HPDE6-E6E7 (cell line): ENCODE data around the gene PALD1.

ENCODE experiments used
- DNase-seq: peaks from one replicate; pipeline ENCODE4 v3.0.0; 2011; ENCODE audit warnings: missing footprints; ENCODE audit errors: extremely low spot score

PALD1 gene

DNA sequence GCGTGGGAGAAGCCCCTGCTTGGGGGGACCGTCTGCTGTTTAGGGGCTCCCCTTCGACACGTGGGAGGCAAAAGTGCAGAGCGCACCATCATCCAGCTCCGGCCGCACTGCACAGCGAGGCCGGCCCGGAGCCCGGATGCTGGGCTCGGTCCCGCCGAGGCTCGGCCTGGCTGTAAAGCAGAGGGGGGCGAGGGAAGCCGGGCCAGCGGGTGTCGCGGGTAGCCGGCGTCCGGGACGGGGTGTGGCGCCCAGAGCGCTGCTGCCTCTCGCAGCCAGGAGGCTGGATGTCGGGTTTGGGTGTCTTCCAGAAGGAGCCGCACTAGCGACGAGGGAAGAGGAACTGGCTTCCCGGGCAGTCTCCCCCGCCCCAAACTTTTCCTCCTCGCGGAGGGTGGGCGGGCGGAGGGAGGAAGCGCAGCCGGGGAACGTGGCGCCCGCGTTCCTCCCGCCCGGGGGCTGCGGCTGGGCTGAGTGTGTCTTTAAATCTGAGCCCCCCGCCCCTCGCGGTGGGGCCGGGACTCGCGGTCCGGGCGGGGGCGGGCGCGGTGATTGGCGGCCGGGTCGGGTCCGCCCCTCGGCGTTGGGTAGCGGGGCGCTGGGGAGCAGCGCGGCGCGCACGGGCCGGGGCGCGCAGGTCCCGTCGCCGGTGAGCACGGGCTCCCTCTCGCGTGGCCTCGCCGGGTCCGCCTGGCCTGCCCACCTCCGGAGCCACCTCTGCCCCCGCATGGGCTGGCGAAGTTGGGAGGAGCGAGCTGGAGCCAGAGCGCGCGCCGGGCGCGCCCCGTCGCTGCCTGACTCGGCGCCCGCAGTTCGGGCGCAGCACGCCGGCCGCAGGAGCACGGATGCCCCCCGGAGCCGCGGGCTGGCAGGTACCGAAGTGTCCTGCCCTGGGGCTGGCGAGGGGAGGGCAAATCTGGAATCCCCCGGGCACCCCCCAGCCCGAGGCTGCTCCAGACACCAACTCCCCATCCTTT, at the start of gene PALD1:
Gene PALD1, plus strand, starts transcription at position 577 of the 974 bp plus-strand sequence. CDS start 47,185 bp downstream, outside the sequence.
- no peak for DNase-seq

DNA sequence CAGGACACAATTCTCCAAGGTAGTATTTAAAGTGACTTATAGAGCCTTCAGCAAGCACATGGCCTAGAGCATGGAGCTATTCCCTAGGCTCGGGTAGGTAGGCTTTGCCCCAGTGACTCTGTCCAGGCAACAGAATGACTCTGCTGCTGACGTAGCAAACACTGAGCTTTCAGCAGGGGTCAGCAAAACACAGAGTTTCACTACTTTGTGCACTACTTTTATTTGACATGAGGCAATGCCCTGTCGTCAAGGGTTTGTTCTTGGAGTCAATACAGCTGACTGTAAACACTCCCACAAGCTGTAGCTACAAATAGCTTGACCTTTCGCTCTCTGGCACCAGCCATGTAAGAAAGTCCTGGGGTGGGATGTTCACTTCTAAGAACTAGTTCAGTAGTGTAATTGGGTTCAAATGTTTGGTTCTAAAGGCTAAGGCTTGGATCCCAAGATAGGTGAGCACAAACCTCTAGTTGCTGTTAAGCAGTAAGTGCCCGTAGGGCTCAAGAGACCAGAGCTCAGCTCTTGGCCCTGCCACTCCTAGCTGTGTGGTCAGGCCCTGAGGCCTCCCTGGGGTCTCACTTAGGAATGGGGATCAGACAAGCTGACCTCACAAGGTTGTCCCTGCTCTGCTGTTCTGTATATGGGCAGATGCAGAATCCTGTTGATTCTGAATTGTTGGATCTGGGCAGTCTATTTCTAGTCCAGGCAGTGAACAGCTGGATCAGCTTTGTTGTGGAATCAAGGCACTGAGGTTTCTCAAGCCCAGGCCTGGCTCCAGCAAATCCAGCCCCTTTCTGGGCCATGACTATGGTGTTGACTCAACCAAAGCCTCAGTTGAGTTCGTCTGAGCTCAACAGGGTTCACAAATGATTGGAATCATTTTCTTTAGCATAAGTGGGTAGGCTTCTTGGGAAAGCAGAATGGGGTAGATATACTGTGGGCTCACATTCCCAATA, 47.8 kb upstream of the PALD1 start:
- no peak for DNase-seq

DNA sequence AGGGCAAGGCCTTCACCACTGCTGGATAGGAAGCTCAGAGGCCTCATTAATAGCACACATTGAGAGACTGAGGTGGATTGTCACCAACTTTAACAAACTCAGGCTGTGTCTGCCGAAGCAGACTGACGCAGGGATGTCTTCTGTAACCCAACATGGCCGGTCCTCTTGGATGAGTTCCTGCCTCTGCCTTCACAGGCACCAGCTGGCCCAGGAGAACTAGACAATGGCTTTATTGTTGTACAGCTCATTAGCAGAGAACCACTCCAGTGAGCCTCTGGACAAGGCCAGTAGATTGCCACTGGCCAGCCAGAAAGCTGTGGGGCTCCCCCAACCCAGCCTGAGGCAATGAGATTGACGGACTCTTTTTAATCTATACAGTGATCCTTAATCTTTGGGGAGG, 46.5 kb upstream of the PALD1 start:
- DNase-seq: no peak

DNA sequence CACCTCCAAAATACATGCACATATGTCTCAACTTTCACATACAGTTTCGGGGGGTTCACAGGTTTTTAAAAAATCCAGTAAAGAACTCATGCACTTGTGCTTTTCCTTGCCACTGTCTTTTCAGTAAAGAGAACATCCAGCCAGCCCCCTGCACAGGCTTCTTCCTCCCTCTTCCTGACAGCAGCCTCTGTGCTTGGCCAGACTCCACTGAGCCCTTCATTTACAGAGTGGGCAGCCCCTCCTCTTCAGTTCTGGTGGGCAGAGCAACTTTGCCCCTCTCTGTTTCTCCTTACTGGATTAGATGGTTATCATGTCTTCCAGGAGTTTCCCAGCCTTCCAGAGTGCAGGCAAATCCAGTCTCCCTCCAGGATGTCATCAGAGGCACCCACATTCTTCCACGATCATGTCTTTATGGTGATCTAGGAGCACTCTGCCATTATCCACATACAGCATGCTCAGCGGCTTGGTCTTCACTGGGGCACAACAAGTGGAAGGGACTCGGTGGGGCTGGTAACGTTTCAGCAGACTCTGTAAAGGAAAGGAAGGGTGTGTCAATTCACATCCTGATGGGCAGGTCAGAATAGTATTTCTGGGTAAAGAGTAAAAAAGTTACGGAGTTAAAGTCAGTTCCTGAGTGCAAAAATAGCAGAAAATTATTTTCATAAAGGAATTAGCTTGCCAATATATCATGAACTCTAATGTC, 45.9 kb upstream of the PALD1 start:
- DNase-seq: no peak

DNA sequence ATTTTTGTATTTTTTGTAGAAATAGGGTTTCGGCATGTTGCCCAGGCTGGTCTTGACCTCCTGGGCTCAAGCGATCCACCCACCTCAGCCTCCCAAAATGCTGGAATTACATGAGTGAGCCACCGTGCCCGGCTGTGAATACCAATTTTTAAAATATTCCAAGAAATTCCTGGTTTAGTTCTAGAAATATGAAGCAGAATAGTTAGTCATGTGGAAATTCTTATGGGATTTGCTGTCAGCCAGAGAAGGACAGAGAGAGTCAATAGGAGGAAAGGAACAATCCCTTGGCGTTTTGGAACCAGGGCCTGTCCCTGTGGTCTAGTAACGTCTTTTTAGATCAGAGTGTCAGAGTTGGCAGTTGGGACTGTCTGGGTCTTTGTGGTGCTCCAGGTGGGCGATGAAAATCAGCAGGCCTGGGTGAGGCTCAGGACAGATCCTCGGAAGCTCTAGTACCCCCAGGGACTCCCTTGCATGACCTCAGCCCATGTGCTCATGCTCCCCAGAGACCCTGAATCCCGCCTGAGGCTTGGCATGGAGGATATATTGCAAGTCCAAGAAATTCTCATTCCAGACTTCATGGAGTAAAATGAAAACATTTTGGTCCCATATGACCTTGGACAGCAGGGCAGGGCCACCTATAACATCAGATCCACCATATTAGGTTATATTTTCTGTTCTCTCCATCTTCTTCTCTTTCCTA, 44.8 kb upstream of the PALD1 start:
- no peak for DNase-seq

DNA sequence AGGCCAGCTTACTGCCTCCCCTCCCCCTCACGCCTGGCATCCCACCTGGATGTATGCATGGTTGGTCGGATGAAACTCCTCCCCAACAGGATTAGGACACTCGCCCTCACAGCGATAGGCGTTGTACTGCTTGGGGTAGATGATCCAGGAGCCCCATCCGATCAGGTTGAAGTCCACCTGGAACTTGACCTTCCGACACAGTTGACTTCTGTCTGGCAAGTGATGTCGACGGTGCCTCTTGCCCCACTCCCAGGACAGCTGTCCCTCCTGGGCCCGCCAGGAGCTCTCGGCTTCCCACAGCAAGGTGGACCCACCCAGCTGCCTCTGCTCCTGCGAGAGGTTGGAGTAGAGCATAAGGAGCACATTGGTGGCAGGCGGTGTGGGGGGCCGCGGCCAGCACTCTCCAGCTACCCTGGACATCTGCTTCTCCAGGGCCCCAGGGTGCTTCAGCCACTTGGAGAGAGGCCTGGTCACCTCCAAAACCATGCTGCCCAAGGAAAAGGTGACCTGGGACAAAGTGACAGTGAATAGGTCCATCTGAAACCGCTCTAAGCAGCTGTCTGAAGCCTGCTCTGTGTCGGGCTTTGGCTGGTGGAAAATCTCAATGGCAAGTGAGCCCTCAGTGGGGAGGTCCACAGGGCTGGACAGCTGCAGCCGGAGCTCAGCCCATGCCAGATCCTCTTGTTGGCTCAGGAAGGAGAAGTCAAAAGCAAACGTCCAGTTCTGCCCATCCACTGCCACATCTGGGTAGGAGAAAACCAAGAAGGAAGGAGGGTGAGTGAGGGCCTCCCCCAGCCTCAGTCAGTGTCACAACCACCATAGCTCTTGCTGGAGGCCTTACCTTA, 43.1 kb upstream of the PALD1 start:
- no peak for DNase-seq

DNA sequence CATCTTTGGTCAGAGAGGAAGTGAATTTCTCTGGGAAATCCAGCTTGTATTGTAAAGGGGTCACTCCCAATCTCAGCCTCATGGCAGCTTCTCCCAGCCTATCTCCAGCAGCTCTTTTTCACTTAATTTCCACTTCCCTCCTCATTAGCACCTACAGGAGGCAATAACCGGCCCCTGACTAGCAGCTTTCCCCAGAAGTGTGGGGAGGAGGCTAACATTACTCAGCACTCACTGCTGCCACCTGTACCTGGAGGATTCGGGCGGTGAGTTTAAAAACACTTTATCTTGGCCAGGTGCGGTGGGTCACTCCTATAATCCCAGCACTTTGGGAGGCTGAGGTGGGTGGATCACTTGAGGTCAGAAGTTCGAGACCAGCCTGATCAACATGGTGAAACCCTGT, 40.8 kb upstream of the PALD1 start:
- no peak for DNase-seq

DNA sequence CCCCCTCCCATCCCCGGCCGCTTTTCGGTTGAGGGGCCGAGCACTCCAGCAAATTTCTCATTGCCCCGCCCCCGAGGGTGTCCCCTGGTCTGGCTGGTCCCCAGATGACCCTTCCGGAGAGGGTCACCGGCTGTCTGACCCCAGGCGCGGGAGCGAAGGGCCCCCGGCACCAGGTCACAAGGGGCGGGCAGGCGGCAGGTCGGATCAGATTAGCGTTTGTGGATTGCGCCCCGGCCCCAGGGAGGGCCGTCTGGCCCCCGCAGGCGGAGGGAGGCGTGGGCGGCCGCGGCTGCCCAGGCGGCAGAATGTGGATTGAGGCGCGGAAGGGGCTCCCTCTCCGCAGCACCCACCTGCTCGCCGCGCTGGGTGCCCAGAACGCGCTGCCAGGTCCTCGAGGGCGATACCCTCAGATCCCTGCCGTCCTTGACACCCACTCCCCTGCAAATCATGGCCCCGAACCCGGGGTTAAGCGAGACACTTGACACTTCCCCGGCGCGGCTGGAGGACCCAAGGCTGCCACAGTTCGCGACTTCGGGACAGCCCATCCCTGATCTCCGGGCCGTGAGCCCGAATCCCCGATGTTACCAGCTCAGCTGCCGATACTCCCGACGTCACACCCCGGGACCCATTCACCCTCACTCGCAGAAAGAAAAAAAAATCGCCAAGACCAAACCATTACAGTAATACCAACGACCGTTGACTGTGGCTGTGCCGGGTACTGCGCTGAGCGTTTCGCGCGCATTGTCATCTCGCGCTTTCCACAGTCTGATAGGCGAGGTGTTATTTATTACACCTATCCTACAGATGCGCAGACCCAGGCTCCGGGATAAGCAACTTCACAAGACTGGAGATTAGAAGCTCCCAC, 38.0 kb upstream of the PALD1 start:
- DNase-seq: no peak

DNA sequence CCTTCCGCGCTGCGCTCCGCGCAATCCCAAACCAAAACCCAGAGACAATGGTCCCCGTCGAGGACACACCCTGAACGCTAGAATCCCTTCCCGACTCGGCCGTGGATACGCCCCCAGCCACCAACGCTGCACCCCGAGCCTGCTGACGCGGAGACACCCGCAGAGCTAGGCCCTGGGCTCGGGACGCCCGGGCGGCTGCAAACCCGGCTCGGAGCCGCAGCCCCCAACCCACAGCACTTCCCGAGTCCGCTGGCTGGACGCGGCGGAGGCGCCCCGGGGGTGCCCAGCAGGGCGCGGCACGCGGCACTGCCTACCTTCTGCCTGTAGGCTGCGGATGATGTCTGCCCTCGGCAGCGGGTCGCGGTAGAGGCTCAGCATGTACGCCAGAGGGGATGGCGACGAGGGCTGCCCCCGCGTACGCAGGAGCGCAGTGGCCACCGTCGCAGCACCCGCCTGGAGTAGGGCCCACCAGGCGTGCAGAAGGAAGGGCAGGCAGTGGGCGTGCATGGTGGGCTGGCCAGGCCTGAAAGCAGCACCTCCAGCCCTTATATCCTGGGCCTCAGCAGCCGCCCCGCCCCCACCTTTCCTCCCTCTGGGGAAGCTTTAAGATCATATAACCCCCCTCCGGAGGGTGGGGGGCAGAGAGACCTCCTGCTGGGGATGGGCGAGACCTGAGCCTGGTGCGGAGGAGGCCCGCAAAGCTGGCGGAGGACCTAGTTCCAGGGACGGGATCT, 37.2 kb upstream of the PALD1 start, which contains the start of gene NODAL:
Gene NODAL, minus strand, starts transcription at position 521 of the 734 bp plus-strand sequence. Its CDS starts 14 bp downstream, at position 507.
- no peak for DNase-seq

DNA sequence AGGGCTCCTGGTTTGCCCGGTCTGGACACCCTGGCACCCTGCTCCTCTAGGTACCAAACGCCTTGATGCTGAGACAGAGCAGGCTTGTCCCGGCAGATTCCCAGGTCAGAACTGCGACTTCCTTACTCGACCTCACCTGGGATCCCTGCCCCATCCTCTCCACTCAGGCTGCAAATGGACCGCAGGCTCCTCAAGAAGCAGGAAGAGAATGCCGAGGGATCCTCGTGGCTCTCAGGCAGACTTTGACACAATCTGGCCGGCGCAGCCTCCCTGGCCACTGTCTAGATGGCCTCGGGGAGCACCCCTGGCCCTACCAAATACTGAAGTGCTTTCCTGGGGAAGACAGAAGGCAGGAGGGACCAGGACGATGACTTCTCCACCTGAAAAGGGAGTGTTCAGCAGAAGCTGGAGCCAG, 36.7 kb upstream of the PALD1 start:
- DNase-seq: no peak

DNA sequence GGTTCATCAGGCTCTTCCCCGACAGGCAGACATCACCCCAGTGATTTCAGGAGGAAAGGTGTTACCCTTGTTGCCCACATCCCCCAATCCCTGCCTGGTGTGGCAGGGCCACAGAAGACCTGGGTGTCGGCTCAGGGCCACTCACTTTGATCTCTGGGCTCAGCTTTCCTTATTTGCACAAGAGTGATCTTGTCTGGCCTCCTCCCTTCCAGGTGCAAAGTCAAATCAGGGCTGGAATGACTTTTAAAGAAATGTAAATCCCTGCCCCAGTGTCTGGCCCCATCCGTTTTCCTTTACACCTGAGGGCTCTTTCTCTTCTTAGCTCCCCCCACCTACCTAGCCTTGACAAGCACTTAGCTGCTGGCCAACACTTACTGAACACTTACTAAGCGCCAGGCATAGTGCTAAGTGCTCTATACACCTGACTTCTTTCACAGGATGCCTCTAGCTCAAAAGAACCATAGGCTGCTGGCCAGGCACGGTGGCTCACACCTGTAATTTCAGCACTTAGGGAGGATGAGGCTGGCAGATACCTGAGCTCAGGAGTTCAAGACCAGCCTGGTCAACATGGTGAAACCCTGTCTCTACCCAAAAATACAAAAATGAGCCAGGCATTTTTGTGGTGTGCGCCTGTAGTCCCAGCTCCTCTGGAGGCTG, 36.1 kb upstream of the PALD1 start:
- no peak for DNase-seq

DNA sequence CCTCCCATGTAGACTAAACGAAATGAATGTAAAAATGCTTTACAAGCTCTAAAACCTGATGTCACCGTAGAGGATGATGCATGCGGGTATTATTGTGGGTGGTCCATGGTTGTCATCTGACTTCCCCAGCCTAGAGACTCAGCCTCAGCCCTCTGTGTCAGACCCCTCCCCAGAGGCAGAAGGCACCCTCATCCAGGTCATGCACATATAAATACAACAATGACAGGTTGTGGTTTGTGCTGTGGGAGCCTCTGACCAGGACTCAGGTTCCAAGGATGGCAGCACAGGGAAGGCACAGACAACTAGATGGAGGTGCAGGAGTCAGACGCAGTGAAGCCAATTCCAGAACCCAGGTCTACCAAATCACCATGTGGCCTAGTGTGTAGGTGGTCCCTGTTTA, 33.8 kb upstream of the PALD1 start:
- DNase-seq: no peak

DNA sequence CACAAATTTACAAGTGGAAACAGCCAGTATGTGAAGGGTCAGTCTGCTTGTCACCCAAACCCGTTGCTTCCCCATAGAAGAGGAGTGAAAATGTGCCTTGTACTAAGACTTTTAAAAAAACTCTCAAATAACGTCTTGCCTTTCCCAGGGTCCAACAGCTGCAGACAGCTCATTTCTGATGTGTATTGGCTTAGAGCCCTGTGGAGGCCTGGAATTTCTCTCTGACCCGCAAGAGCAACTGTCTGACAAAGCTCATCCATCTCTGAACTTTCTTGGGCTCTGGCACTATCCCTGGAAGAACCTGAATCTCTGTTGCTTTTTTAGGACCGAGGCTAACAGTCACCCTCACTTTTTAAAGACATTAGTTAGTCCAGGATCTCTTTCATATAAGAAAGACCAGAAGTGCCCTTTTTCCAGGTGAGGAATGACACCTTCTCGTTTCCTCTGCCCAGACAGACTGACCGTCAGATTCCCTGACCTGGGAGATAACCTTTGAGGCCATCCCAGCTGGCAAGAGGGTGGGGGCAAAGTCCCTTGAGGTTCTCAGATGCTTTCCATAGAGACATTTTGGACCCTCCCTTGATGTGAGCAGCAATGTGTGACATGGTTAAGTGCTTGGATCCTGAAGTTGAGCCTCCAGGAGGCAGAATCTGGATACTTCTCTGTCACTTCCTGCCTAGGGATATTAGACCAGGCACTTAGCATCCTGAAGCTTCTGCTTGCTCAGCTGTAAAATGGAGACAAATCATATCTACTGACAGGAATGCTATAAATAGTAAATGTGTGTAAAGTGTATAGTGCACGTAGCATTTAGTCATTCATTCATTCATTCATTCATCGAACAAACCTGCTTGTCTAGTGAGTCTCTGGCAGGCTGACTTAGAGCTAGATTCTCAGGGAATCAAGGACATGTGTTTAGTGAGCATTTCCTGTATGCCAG, 32.6 kb upstream of the PALD1 start:
- no peak for DNase-seq

DNA sequence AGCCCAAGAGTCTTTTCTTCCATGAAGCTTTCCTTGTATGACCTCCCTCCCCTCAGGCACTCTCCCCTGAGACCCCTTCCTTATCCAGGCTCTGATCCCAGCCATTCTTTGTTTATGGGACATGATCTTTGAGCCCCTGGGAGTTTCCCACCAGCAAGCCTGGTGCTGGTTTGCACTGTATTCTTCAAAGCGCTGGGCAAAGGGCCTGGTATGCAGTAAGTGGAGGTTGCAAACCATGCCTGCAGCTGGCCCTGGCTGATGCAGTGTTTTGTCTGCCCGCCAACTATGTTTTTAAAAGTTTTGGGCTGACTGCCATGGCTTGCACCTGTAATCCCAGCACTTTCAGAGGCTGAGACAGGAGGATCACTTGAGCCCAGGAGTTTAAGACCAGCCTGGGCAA, 30.3 kb upstream of the PALD1 start:
- no peak for DNase-seq

DNA sequence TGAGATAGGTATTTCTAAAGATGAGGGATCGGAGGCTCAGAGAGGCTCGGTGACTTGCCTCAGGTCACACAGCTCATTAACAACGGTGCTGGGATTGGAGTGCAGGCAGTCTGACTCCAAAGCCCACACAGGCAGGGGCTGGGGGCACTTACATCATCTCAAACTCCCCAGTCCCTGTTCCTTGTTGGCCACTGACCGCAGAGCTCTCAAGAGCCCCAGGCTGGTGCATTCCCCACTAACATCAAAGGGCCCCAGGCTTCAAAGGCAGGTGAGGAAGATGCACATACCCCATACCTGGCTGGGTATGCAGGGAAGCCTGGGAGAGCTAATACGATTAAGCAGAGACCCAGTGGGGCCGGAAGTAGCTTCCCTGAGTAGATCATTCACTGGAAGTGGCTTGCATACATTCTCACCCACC, 23.3 kb upstream of the PALD1 start:
- DNase-seq: no peak

DNA sequence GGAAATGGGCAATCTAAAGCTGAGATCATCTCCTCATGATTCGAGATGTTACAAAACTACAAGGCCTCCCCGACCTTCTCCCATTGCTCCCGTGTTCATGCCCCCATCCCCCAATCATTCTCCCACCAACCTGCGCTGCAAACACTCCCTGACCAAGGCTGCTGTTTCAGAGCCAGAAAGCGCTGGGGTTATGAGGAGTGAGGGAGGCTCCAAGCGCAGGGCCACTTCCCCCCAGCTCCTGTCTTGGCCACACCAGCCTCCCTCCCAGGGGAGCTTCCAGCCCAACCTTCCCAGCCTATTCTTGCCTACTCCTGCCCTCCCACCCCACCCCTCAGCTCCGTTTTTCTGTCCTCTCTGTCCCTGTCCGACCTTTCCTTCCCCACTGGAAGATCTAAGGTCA, 22.4 kb upstream of the PALD1 start:
- no peak for DNase-seq
